Naive B cell (primary cell): ENCODE measurements around the gene KDM1B. TPM values are rescaled to one million over a fixed set of nuclear protein-coding genes. Genes with fewer than 3 reads are reported as not detected.
"Not testable (repeated sequence)": the region's sequence is repeated elsewhere in the genome, so short reads cannot be mapped to it uniquely, and the experiment has no call there.

Experiments used
- ATAC-seq, 2 donors: fragments of 150-1000 bp; cut with Tn5 transposase; 2 replicates each; pipeline ENCODE4 v1.10.0; 2021; ENCODE audit warnings: low read depth in 2 of 2, mild to moderate bottlenecking in 2 of 2, moderate library complexity in 2 of 2
- DNase-seq: peaks from one replicate; pipeline ENCODE4 v3.0.0; 2022
- H3K27ac Mint-ChIP-seq, 6 donors: one replicate each; pipeline ENCODE4 v1.8.0; 2020 to 2022; ENCODE audit warnings: mild to moderate bottlenecking in 6 of 6, mixed read lengths in 6 of 6, moderate library complexity in 5 of 6, inconsistent platforms in 2 of 6
- H3K27me3 Mint-ChIP-seq, 3 donors: one replicate each; pipeline ENCODE4 v1.8.0; 2021 to 2022; ENCODE audit warnings: mixed read lengths in 3 of 3, mild to moderate bottlenecking in 1 of 3
- H3K36me3 Mint-ChIP-seq, 2 donors: one replicate each; pipeline ENCODE4 v1.8.0; 2020 to 2022; ENCODE audit warnings: mixed read lengths in 2 of 2, inconsistent platforms in 1 of 2, mild to moderate bottlenecking in 1 of 2
- H3K4me1 Mint-ChIP-seq, 3 donors: one replicate each; pipeline ENCODE4 v1.8.0; 2020 to 2022; ENCODE audit warnings: mixed read lengths in 3 of 3, inconsistent platforms in 1 of 3, mild to moderate bottlenecking in 1 of 3, moderate library complexity in 1 of 3
- H3K4me3 Mint-ChIP-seq, 8 donors: one replicate each; pipeline ENCODE4 v1.8.0; 2020 to 2022; ENCODE audit warnings: mild to moderate bottlenecking in 8 of 8, mixed read lengths in 8 of 8, moderate library complexity in 8 of 8, inconsistent platforms in 2 of 8
- H3K9me3 Mint-ChIP-seq, 7 donors: one replicate each; pipeline ENCODE4 v1.8.0; 2020 to 2022; ENCODE audit warnings: mixed read lengths in 7 of 7, mild to moderate bottlenecking in 5 of 7, inconsistent platforms in 2 of 7, moderate library complexity in 1 of 7
- polyA plus RNA-seq, 6 donors: library from polyadenylated mRNA; unstranded; fragments of 300-500 nt; fragmentation: Illumina TruSeq; gene quantifications; one replicate each; pipeline ENCODE4 v1.2.3, GENCODE V29; 2021; ENCODE audit warnings: low read depth in 6 of 6

Gene KDM1B
- polyA plus RNA-seq, 6 donors from 2014 or later = 2.5 to 11.3 (median 6.3) TPM

DNA sequence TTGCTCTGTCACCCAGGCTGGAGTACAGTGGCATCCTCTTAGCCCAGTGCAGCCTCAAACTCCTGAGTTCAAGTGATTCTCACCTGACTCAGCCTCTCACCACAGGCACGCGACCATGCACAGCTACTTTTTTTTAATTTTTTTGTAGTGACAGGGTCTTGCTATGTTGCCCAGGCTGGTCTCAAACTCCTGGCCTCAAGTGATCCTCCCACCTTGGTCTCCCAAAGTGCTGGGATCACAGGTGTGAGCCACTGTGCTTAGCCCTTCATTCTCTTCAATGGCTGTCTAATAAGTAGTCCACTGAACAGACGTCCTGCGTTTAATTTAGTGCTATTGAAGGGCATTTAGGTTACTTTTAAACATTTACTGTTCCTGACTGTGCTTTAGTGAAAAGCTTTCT is 27.3 kb downstream of the KDM1B start:
- ATAC-seq = no peak
- peaks cover 4 to 12% of the 10 kb centered on the region in 2 donors for H3K36me3 Mint-ChIP-seq
- H3K9me3 Mint-ChIP-seq = no peaks in the 10 kb centered on the region
- no peak for DNase-seq
- peaks cover 21 to 58% (median 39%) of the 10 kb centered on the region in 3 donors for H3K4me1 Mint-ChIP-seq
- peak overlapping the region in 1 of 6 donors; percentile 20 for H3K27ac Mint-ChIP-seq
- no peaks in the 10 kb centered on the region for H3K27me3 Mint-ChIP-seq
- H3K4me3 Mint-ChIP-seq = no peak overlapping the region

- Mint-ChIP-seq H3K36me3 (peaks cover 4 to 12% of the 10 kb centered on the region in 2 donors), H3K27ac (peak overlapping the region in 1 of 6 donors; percentile 57)
Observed at GRCh38 chr6:18183766-18184165, 28.5 kb downstream of the KDM1B start.

GRCh38 chr6:18185624-18186023 is 30.4 kb downstream of the KDM1B start:
- DNase-seq = no peak
- Mint-ChIP-seq H3K4me1 (peaks cover 5 to 34% (median 20%) of the 10 kb centered on the region in 3 donors), H3K27ac (peak overlapping the region in 3 of 6 donors; percentile 50 to 80 (median 51)), H3K36me3 (peaks cover 12% of the 10 kb centered on the region in 2 donors), H3K4me3 (no peak overlapping the region), H3K9me3 (no peaks in the 10 kb centered on the region), H3K27me3 (no peaks in the 10 kb centered on the region)
- no peak for ATAC-seq

More at GRCh38 chr6:18183766-18184165, 28.5 kb downstream of the KDM1B start:
- H3K4me3 Mint-ChIP-seq = no peak overlapping the region
- no peaks in the 10 kb centered on the region for H3K9me3 Mint-ChIP-seq
- no peaks in the 10 kb centered on the region for H3K27me3 Mint-ChIP-seq
- no peak for DNase-seq
- H3K4me1 Mint-ChIP-seq = peaks cover 17 to 53% (median 36%) of the 10 kb centered on the region in 3 donors
- no peak for ATAC-seq

DNA sequence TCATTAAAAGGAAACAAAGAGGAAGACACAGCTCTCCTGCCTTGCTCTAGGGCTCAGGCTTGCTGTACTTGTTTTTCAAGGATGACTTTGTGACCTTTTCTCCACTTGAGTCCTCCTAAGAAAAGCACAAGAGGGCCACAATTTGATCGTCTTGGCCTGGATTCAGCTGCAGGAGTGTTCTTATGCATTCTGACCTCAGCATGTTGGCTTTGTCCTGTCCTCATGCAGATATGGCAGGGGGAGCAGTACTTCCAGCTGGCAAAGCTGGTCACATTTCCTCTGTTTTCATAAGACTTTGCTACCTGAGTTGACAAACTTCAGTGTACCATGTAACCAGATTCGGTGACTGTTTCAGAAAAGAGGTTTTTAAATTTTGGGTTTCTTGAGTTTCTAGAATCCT is 30.8 kb downstream of the KDM1B start:
- H3K36me3 Mint-ChIP-seq = peaks cover 11 to 12% of the 10 kb centered on the region in 2 donors
- no peak for DNase-seq

DNA sequence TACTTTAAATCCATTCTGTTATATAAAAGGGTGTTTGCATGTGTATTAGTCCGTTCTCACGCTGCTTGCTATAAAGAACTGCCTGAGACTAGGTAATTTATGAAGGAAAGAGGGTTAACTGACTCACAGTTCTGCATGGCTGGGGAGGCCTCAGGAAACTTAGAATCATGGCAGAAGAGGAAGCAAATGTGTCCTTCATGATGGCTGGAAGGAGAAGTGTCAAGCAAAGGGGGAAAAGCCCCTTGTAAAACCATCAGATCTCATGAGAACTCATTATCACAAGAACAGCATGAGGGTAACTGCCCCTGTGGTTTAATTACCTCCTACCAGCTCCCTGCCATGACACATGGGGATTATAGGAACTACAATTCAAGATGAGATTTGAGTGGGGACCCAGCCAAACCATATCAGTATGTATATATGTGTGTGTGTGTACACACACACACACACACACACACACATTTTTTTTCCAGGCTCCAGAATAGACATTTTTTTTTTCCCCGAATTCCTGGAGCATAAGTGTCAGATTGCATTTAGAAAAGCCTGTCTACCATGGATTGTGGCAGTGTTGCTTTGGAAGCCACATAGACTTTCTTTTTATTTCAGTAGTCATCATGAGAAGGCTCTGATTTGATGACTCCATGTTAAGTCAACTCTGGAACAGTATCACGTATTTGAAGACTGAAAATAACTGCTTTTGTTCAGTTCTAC is 31.5 kb downstream of the KDM1B start:
- H3K9me3 Mint-ChIP-seq = no peaks in the 10 kb centered on the region
- peaks cover 5 to 26% (median 20%) of the 10 kb centered on the region in 3 donors for H3K4me1 Mint-ChIP-seq
- ATAC-seq (peak; percentile 60 to 72), DNase-seq (peak; percentile 11)
- H3K36me3 Mint-ChIP-seq = peaks cover 12 to 17% of the 10 kb centered on the region in 2 donors
- no peak overlapping the region for H3K4me3 Mint-ChIP-seq
- no peaks in the 10 kb centered on the region for H3K27me3 Mint-ChIP-seq
- peak overlapping the region in 5 of 6 donors; percentile 56 to 75 (median 59) for H3K27ac Mint-ChIP-seq

More for the DNA sequence above, 30.8 kb downstream of the KDM1B start:
- Mint-ChIP-seq H3K4me1 (peaks cover 5 to 30% (median 20%) of the 10 kb centered on the region in 3 donors), H3K27me3 (no peaks in the 10 kb centered on the region), H3K4me3 (no peak overlapping the region), H3K27ac (peak overlapping the region in 4 of 6 donors; percentile 15 to 73 (median 44)), H3K9me3 (no peaks in the 10 kb centered on the region)
- no peak for ATAC-seq

GRCh38 chr6:18187701-18188100 is 32.5 kb downstream of the KDM1B start:
- H3K4me3 Mint-ChIP-seq = no peak overlapping the region
- H3K36me3 Mint-ChIP-seq = peaks cover 12 to 19% of the 10 kb centered on the region in 2 donors
- peaks cover 5 to 23% (median 18%) of the 10 kb centered on the region in 3 donors for H3K4me1 Mint-ChIP-seq
- H3K27me3 Mint-ChIP-seq = no peaks in the 10 kb centered on the region
- no peaks in the 10 kb centered on the region for H3K9me3 Mint-ChIP-seq
- peak overlapping the region in 1 of 6 donors; percentile 76 for H3K27ac Mint-ChIP-seq
- DNase-seq (no peak), ATAC-seq (no peak)

DNA sequence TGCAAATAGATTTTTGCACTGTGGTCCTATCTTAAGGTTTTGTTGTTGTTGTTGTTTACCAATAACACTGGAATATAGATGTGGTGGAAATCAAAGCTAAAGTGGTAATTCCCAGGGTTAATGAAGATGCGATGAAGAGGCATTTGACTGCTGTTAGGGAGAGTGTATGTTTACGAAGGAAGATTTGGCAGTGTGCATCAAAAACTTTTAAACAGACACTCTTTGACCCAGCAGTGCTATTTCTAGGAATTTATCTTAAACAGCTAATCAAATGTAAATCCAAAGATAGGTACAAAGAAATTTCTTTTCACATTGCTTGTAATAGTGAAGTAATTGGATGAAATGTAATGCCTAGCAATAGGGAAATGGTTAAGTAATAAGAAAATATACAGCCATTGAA is 34.0 kb downstream of the KDM1B start:
- H3K4me3 Mint-ChIP-seq = no peak overlapping the region
- no peaks in the 10 kb centered on the region for H3K9me3 Mint-ChIP-seq
- no peak for DNase-seq
- no peak overlapping the region for H3K27ac Mint-ChIP-seq
- H3K27me3 Mint-ChIP-seq = no peaks in the 10 kb centered on the region
- H3K4me1 Mint-ChIP-seq = peaks cover 5 to 18% (median 11%) of the 10 kb centered on the region in 3 donors
- ATAC-seq = no peak
- H3K36me3 Mint-ChIP-seq = peaks cover 12 to 19% of the 10 kb centered on the region in 2 donors

GRCh38 chr6:18192026-18192425 is 36.8 kb downstream of the KDM1B start:
- no peak overlapping the region for H3K4me3 Mint-ChIP-seq
- no peak for DNase-seq
- H3K27me3 Mint-ChIP-seq = no peaks in the 10 kb centered on the region
- H3K4me1 Mint-ChIP-seq = peaks cover 0 to 6% (median 0%) of the 10 kb centered on the region in 3 donors
- no peak for ATAC-seq
- peak overlapping the region in 1 of 6 donors; percentile 33 for H3K27ac Mint-ChIP-seq
- H3K9me3 Mint-ChIP-seq = no peaks in the 10 kb centered on the region
- H3K36me3 Mint-ChIP-seq = peaks cover 16 to 25% of the 10 kb centered on the region in 2 donors

DNA sequence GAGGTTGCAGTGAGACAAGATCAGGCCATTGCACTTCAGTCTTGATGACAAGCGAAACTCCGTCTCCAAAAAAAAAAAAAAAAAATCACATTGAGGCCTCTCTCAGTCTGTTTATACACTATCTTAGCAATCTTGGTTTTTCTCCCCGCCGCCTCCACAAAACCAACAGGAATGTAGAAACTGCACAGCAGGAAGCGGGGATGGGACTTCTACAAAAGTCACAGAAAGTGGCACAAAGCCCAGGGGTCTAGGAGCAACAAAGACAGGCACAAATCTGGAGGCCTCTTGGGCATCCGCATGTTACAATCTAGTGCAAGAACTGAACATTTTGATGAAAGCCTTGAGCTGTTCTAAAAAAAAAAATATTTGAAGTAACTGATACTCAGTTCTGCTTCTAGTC is 48.6 kb downstream of the KDM1B start:
- Mint-ChIP-seq H3K4me3 (no peak overlapping the region), H3K27ac (no peak overlapping the region), H3K27me3 (no peaks in the 10 kb centered on the region), H3K9me3 (no peaks in the 10 kb centered on the region), H3K36me3 (peaks cover 42 to 43% of the 10 kb centered on the region in 2 donors), H3K4me1 (no peaks in the 10 kb centered on the region)
- no peak for ATAC-seq
- no peak for DNase-seq

GRCh38 chr6:18204691-18205090 is 49.5 kb downstream of the KDM1B start:
- DNase-seq (no peak), ATAC-seq (no peak)
- H3K36me3 Mint-ChIP-seq = peaks cover 42 to 48% of the 10 kb centered on the region in 2 donors

DNA sequence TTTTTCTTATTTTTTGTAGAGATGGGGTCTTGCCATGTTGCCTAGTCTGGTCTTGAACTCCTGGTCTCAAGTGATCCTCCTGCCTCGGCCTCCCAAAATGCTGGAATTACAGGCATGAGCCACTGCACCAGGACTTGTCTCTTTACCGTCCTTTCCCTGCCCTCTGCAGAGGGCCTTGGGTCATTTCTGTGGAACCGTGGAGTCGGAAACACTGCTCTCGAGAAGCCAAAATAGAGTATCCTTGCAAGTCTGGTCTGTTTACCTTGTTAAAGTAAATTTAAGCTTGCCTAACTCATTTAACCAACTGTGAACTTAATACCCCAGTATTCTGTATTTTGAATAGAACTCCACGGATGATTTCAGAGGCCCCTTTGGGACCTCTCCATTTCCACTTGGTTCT is 51.4 kb downstream of the KDM1B start:
- H3K27ac Mint-ChIP-seq = no peak overlapping the region
- ATAC-seq (no peak), DNase-seq (no peak)
- H3K4me3 Mint-ChIP-seq = no peak overlapping the region
- no peaks in the 10 kb centered on the region for H3K27me3 Mint-ChIP-seq
- H3K36me3 Mint-ChIP-seq = peaks cover 37 to 39% of the 10 kb centered on the region in 2 donors
- H3K4me1 Mint-ChIP-seq = peaks cover 0 to 5% (median 4%) of the 10 kb centered on the region in 3 donors
- H3K9me3 Mint-ChIP-seq = no peaks in the 10 kb centered on the region

More at GRCh38 chr6:18204691-18205090, 49.5 kb downstream of the KDM1B start:
- H3K4me3 Mint-ChIP-seq = no peak overlapping the region
- no peaks in the 10 kb centered on the region for H3K27me3 Mint-ChIP-seq
- no peaks in the 10 kb centered on the region for H3K4me1 Mint-ChIP-seq
- H3K27ac Mint-ChIP-seq = peak overlapping the region in 4 of 6 donors; percentile 20 to 78 (median 36)
- H3K9me3 Mint-ChIP-seq = no peaks in the 10 kb centered on the region

- no peak for DNase-seq
- H3K4me1 Mint-ChIP-seq = peaks cover 0 to 6% (median 4%) of the 10 kb centered on the region in 3 donors
- peaks cover 30 to 38% of the 10 kb centered on the region in 2 donors for H3K36me3 Mint-ChIP-seq
- H3K27me3 Mint-ChIP-seq = no peaks in the 10 kb centered on the region
- no peak overlapping the region for H3K4me3 Mint-ChIP-seq
- no peaks in the 10 kb centered on the region for H3K9me3 Mint-ChIP-seq
- peak overlapping the region in 1 of 6 donors; percentile 56 for H3K27ac Mint-ChIP-seq
- no peak for ATAC-seq
Observed at GRCh38 chr6:18207438-18207837, 52.2 kb downstream of the KDM1B start.

DNA sequence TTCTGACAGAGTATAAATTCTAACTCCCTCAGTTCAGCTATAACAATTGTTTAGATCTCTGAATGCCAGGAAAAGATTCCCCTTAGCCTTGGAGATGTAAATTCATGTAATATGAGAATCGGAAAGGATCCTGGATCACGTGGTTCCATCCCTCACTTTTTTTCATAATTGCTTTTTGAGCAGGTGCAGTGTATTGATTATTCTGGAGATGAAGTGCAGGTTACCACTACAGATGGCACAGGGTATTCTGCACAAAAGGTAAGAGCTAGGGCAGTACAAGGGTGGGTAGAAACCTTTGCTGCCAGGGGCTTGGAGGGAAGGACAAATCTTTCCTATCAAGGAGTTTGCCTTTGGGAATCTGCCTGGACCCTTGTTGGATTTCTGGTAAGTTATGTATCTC is 52.7 kb downstream of the KDM1B start:
- H3K4me1 Mint-ChIP-seq = peaks cover 0 to 6% (median 4%) of the 10 kb centered on the region in 3 donors
- no peaks in the 10 kb centered on the region for H3K9me3 Mint-ChIP-seq
- H3K36me3 Mint-ChIP-seq = peaks cover 25 to 43% of the 10 kb centered on the region in 2 donors
- no peaks in the 10 kb centered on the region for H3K27me3 Mint-ChIP-seq
- no peak overlapping the region for H3K4me3 Mint-ChIP-seq
- DNase-seq (no peak), ATAC-seq (no peak)
- H3K27ac Mint-ChIP-seq = peak overlapping the region in 1 of 6 donors; percentile 24

- Mint-ChIP-seq H3K36me3 (peaks cover 24 to 43% of the 10 kb centered on the region in 2 donors), H3K27ac (peak overlapping the region in 1 of 6 donors; percentile 52)
- H3K4me3 Mint-ChIP-seq, H3K4me1 Mint-ChIP-seq, DNase-seq, H3K9me3 Mint-ChIP-seq, ATAC-seq, H3K27me3 Mint-ChIP-seq: not testable (repeated sequence)
Observed at GRCh38 chr6:18208778-18209177, 53.6 kb downstream of the KDM1B start.
